GM12865 (cell line): ENCODE measurements around the gene EXOC6.
A peak's percentile ranks its signal among the peaks of the same experiment; 100 is the strongest.

ENCODE experiments used
- DNase-seq: peaks from one replicate; pipeline ENCODE4 v3.0.0; 2010; ENCODE audit warnings: low read depth
- H3K4me3 ChIP-seq: 2 replicates; pipeline ENCODE4 v1.5.1; 2011; ENCODE audit warnings: mild to moderate bottlenecking, low read depth, low read length, control low read depth
- CTCF ChIP-seq: IDR thresholded peaks from 2 replicates; pipeline ENCODE4 v1.5.1; 2011; ENCODE audit warnings: low read length, control low read depth, low read depth, inconsistent platforms; ENCODE audit not compliant: insufficient read depth; ENCODE audit errors: missing control alignments

The EXOC6 gene

DNA sequence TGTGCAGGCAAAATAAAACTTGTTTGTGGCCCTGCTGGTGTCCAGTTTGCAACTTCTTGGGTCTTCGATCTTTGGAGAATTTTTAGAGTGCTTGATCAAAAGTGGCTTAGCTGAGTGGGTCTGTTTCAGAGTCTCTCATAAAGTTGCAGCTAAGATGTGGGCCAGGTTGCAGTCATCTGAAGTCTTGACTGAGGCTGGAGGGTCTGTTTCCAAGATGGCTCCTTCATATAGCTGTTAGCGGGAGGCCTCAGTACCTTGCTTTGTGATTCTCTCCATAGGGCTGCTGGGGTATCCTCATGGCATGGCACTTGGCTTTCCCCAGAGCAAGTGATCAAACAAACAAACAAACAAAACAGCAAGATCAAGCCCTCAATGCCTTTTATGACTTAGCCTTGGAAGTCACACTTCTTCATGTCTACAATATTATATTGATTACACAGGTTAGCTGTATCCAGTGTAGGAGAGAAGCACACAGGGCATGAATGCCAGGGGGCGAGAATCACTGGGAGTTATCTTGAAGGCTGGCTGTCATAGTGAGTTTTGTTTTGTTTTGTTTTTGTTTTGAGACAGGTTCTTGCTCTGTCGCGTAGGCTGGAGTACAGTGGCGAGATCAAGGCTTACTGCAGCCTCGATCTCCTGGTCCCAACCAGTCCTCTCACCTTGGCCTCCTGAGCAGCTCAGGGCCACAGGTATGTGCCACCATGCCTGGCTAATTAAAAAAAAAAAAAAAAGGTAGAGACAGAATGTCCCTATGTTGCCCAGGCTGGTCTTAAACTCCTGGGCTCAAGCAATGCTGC is 235.6 kb downstream of the EXOC6 start:
- no peak for DNase-seq
- H3K4me3 ChIP-seq = no peak overlapping the region
- no peak for TF ChIP-seq CTCF

DNA sequence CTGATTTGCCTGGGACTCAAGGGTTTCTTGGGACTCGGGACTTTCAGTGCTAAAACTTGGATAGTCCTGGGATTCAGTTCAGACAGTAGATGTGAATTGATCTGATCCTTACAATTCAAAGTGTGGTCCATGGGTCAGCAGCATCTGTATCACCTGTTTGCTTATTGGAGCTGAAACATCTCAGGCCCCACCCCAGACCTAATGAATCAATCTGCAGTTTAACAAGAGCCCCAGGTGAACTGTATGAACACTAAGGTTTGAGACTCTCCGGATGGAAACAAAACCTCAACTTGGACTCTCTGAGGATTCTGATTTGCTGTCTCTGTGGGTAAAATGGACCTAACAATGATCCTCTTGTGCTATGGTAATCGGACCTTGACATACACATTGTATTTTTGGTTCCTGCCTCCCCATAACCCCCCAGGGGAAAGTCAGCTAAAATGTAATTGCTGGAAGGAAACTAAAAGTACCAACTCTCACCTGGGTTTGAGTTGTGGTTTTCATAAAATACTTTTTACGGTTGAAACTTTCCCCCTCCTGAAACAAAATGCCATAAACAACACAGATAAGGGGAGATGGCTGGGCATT is 237.0 kb downstream of the EXOC6 start:
- DNase-seq = peak; percentile 55
- TF ChIP-seq CTCF = no peak
- no peak overlapping the region for H3K4me3 ChIP-seq

- no peak overlapping the region for H3K4me3 ChIP-seq
- no peak for DNase-seq
- no peak for TF ChIP-seq CTCF
Observed at GRCh38 chr10:93086289-93086688, 238.0 kb downstream of the EXOC6 start.

- no peak for TF ChIP-seq CTCF
- no peak for DNase-seq
- H3K4me3 ChIP-seq = no peak overlapping the region
Observed at GRCh38 chr10:93087846-93088245, 239.5 kb downstream of the EXOC6 start.

DNA sequence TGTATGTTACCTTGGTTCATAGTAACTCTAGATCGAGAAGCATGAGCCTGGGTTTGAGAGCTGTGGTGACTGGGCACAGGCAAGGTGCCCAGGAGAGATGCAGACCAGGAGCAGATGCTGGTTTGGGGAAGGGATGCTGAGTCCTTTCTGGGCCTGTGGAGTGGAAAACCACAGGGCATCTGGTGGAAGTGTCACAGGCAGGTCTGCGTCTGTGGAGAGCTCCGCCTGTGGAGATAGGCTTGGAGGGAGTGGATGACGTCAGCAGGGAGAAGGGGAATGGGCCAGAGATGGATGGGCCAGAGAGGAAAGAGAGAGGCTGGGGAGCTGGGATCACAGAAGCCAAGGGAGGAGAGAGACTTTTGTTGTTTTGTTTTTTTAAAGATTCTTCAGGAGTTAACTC is 240.1 kb downstream of the EXOC6 start:
- no peak for TF ChIP-seq CTCF
- H3K4me3 ChIP-seq = no peak overlapping the region
- DNase-seq = no peak

DNA sequence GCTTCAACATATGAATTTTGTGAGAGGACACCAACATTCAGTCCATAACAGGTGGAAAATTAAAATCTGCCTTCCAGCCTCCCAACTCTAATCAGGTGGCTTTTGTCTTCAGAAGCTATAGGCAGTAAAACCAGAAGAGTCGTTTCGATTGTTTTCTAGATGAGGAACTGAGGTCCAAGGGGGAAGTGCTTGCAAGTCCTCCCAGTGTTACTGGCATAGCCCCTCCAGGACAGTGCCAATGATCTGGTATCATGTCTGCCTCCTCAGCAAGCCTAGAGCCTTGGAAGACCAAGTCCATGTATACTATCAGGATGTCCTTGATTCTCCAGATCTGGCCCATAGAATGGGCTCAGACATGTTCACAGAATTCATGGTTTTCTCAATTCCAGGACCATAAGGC is 242.3 kb downstream of the EXOC6 start:
- no peak overlapping the region for H3K4me3 ChIP-seq
- no peak for DNase-seq
- no peak for TF ChIP-seq CTCF

- no peak for DNase-seq
- TF ChIP-seq CTCF = no peak
- H3K4me3 ChIP-seq = no peak overlapping the region
Observed at GRCh38 chr10:93091960-93092359, 243.6 kb downstream of the EXOC6 start.
